ENCODE measurements around the gene ARRDC3. TPM values are rescaled to one million over a fixed set of nuclear protein-coding genes. Genes with fewer than 3 reads are reported as not detected.
"Not testable (repeated sequence)": the region's sequence is repeated elsewhere in the genome, so short reads cannot be mapped to it uniquely, and the experiment has no call there.

The ARRDC3 gene
- total RNA-seq, 2 donors from 2014 or later, result 30.5 to 60.7 TPM

- Mint-ChIP-seq H3K9me3 (no peaks in the 10 kb centered on the region), H3K27ac (peak overlapping the region; percentile 71), H3K4me3 (no peak overlapping the region), H3K36me3 (ENCODE audit: low read depth) (no peaks in the 10 kb centered on the region), H3K27me3 (ENCODE audit: insufficient read depth) (no peaks in the 10 kb centered on the region), H3K4me1 (peaks cover 17% of the 10 kb centered on the region)
- no peaks in the 10 kb centered on the region for H3K9me3 ChIP-seq (ENCODE audit: control insufficient read depth, low read length)
- H3K27ac ChIP-seq (ENCODE audit: low read depth, low read length), result no peak overlapping the region
- DNase-seq, result no peak
- no peak overlapping the region for H3K4me3 ChIP-seq (ENCODE audit: low read length)
- H3K9ac ChIP-seq (ENCODE audit: extremely low read depth, low read length, poor library complexity, severe bottlenecking), result no peak overlapping the region
- WGBS, 2 experiments (ENCODE audit: insufficient coverage in 1 of 2, insufficient read length in 1 of 2), result 76 to 77% methylated on average over 4 of the region's 4 CpGs
- H3K27me3 ChIP-seq (ENCODE audit: control insufficient read depth, insufficient read depth, low read length, poor library complexity, severe bottlenecking), result no peaks in the 10 kb centered on the region
- no peaks in the 10 kb centered on the region for H3K36me3 ChIP-seq (ENCODE audit: control insufficient read depth, insufficient read depth, low read length)
- TF ChIP-seq CTCF (conservative IDR thresholded peaks at IDR 0.05), result no peak
- peaks cover 5% of the 10 kb centered on the region for H3K4me1 ChIP-seq (ENCODE audit: control insufficient read depth, insufficient read depth, low read length)
Measured at GRCh38 chr5:91328743-91329142, 54.4 kb downstream of the ARRDC3 start.

- H3K9ac ChIP-seq (ENCODE audit: extremely low read depth, low read length, poor library complexity, severe bottlenecking); DNase-seq; H3K4me1 Mint-ChIP-seq; H3K27me3 Mint-ChIP-seq (ENCODE audit: insufficient read depth); H3K9me3 Mint-ChIP-seq; H3K4me3 Mint-ChIP-seq; H3K4me3 ChIP-seq (ENCODE audit: low read length); H3K27ac Mint-ChIP-seq; H3K27me3 ChIP-seq (ENCODE audit: control insufficient read depth, insufficient read depth, low read length, poor library complexity, severe bottlenecking); H3K27ac ChIP-seq (ENCODE audit: low read depth, low read length); H3K4me1 ChIP-seq (ENCODE audit: control insufficient read depth, insufficient read depth, low read length); H3K9me3 ChIP-seq (ENCODE audit: control insufficient read depth, low read length); H3K36me3 Mint-ChIP-seq (ENCODE audit: low read depth); H3K36me3 ChIP-seq (ENCODE audit: control insufficient read depth, insufficient read depth, low read length): not testable (repeated sequence)
- 83 to 91% methylated on average over 2 to 4 of the region's 4 CpGs for WGBS, 2 experiments (ENCODE audit: insufficient coverage in 1 of 2, insufficient read length in 1 of 2)
Measured at GRCh38 chr5:91322981-91323380, 60.1 kb downstream of the ARRDC3 start.

GRCh38 chr5:91319667-91320066 is 63.5 kb downstream of the ARRDC3 start:
- no peaks in the 10 kb centered on the region for H3K4me1 ChIP-seq (ENCODE audit: control insufficient read depth, insufficient read depth, low read length)
- H3K27ac ChIP-seq (ENCODE audit: low read depth, low read length), result no peak overlapping the region
- H3K9ac ChIP-seq (ENCODE audit: extremely low read depth, low read length, poor library complexity, severe bottlenecking), result no peak overlapping the region
- H3K4me3 ChIP-seq (ENCODE audit: low read length), result no peak overlapping the region
- H3K27me3 Mint-ChIP-seq (ENCODE audit: insufficient read depth), result no peaks in the 10 kb centered on the region
- H3K27ac Mint-ChIP-seq, result no peak overlapping the region
- WGBS, 2 experiments (ENCODE audit: insufficient coverage in 1 of 2, insufficient read length in 1 of 2), result 98 to 100% methylated on average over 2 of the region's 2 CpGs
- no peaks in the 10 kb centered on the region for H3K36me3 Mint-ChIP-seq (ENCODE audit: low read depth)
- H3K27me3 ChIP-seq (ENCODE audit: control insufficient read depth, insufficient read depth, low read length, poor library complexity, severe bottlenecking), result no peaks in the 10 kb centered on the region
- H3K9me3 ChIP-seq (ENCODE audit: control insufficient read depth, low read length), result no peaks in the 10 kb centered on the region
- no peaks in the 10 kb centered on the region for H3K9me3 Mint-ChIP-seq
- no peak for DNase-seq
- no peak for TF ChIP-seq CTCF (conservative IDR thresholded peaks at IDR 0.05)
- no peak overlapping the region for H3K4me3 Mint-ChIP-seq
- peaks cover 9% of the 10 kb centered on the region for H3K4me1 Mint-ChIP-seq
- no peaks in the 10 kb centered on the region for H3K36me3 ChIP-seq (ENCODE audit: control insufficient read depth, insufficient read depth, low read length)

GRCh38 chr5:91318724-91319123 is 64.4 kb downstream of the ARRDC3 start:
- peaks cover 17% of the 10 kb centered on the region for H3K4me1 Mint-ChIP-seq
- no peak overlapping the region for H3K4me3 ChIP-seq (ENCODE audit: low read length)
- no peak overlapping the region for H3K27ac ChIP-seq (ENCODE audit: low read depth, low read length)
- WGBS, 2 experiments (ENCODE audit: insufficient coverage in 1 of 2, insufficient read length in 1 of 2), result 89 to 96% methylated on average over 7 to 9 of the region's 9 CpGs
- no peaks in the 10 kb centered on the region for H3K9me3 Mint-ChIP-seq
- TF ChIP-seq CTCF (conservative IDR thresholded peaks at IDR 0.05), result no peak
- no peaks in the 10 kb centered on the region for H3K27me3 Mint-ChIP-seq (ENCODE audit: insufficient read depth)
- H3K9me3 ChIP-seq (ENCODE audit: control insufficient read depth, low read length), result no peaks in the 10 kb centered on the region
- H3K36me3 ChIP-seq (ENCODE audit: control insufficient read depth, insufficient read depth, low read length), result no peaks in the 10 kb centered on the region
- no peak for DNase-seq
- H3K27me3 ChIP-seq (ENCODE audit: control insufficient read depth, insufficient read depth, low read length, poor library complexity, severe bottlenecking), result no peaks in the 10 kb centered on the region
- no peak overlapping the region for H3K9ac ChIP-seq (ENCODE audit: extremely low read depth, low read length, poor library complexity, severe bottlenecking)
- no peaks in the 10 kb centered on the region for H3K36me3 Mint-ChIP-seq (ENCODE audit: low read depth)
- H3K4me1 ChIP-seq (ENCODE audit: control insufficient read depth, insufficient read depth, low read length), result peaks cover 7% of the 10 kb centered on the region
- H3K27ac Mint-ChIP-seq, result no peak overlapping the region
- H3K4me3 Mint-ChIP-seq, result no peak overlapping the region

Data from endodermal cell (in vitro differentiated cells).